Lower lobe of right lung (tissue), 2 donors: ENCODE results near the gene TMPRSS15. TPM values are rescaled to one million over a fixed set of nuclear protein-coding genes. Genes with fewer than 3 reads are reported as not detected.

ENCODE experiments used
- ATAC-seq, 2 donors: fragments of 200-7000 bp; cut with Tn5 transposase; one replicate each; pipeline ENCODE4 v1.9.1; 2020 to 2022; ENCODE audit warnings: mild to moderate bottlenecking in 2 of 2, moderate library complexity in 2 of 2
- DNase-seq: peaks from one replicate; pipeline ENCODE4 v3.0.0-alpha.2; 2020
- H3K27ac ChIP-seq: fragments of 200-600 bp; one replicate; pipeline ENCODE4 v1.8.0; 2022
- H3K27me3 ChIP-seq: fragments of 200-600 bp; one replicate; pipeline ENCODE4 v1.8.0; 2022; ENCODE audit warnings: low read depth
- H3K36me3 ChIP-seq: fragments of 200-600 bp; one replicate; pipeline ENCODE4 v1.8.0; 2022; ENCODE audit warnings: mild to moderate bottlenecking
- H3K4me1 ChIP-seq: fragments of 200-600 bp; one replicate; pipeline ENCODE4 v1.8.0; 2022
- H3K4me3 ChIP-seq: fragments of 200-600 bp; one replicate; pipeline ENCODE4 v1.8.0; 2022; ENCODE audit warnings: mild to moderate bottlenecking
- H3K9me3 ChIP-seq: fragments of 200-600 bp; one replicate; pipeline ENCODE4 v1.8.0; 2022
- CTCF ChIP-seq: fragments of 200-600 bp; IDR thresholded peaks from one replicate; pipeline ENCODE4 v1.8.0; 2022; ENCODE audit warnings: antibody characterized with exemption, mild to moderate bottlenecking
- intact Hi-C: fragments of 100-400 bp; cut with DNase I; formaldehyde crosslinking; loops from one replicate; pipeline ENCODE4 v1.11.0; 2022
- total RNA-seq: library from RNA; stranded (reverse); fragmentation: NEBNext Ultra II Directional; extraction: Animal tissue kit (Norgen Biotek cat#: 25700); gene quantifications from one replicate; pipeline ENCODE4 v1.2.1, GENCODE V29; 2021
- donor health status: DM: no; HTN: yes; CAD: no; lungs with severe emphysema.

The TMPRSS15 gene
- total RNA-seq, 1 donor from 2014 or later, result not detected

DNA sequence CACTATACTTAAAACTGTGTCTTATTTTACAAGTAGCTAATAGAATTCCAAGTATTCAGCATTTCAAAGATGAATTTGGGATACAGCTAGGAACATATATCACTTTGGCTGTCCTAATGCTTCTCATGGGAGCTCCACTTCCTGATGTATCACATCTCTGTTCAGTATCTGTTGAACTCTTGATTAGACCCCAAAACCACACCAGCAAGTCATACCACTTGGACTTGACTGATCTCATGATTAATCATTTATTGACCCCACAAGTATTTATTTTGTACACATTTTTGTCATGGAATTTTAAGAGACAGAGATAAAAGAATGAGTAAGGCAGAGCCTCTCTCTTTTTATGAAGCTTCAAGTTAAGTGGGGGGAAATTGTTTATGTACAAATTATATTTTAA, 30.0 kb downstream of the TMPRSS15 start:
- H3K4me1 ChIP-seq, result no peaks in the 10 kb centered on the region
- H3K4me3 ChIP-seq, result no peak overlapping the region
- TF ChIP-seq CTCF, result no peak
- H3K36me3 ChIP-seq, result no peaks in the 10 kb centered on the region
- H3K27me3 ChIP-seq, result no peaks in the 10 kb centered on the region
- intact Hi-C loops, result no loop called here
- no peak overlapping the region for H3K27ac ChIP-seq
- no peak for ATAC-seq
- no peaks in the 10 kb centered on the region for H3K9me3 ChIP-seq
- no peak for DNase-seq

- Histone ChIP-seq H3K27ac (no peak overlapping the region), H3K36me3 (no peaks in the 10 kb centered on the region), H3K4me1 (no peaks in the 10 kb centered on the region), H3K9me3 (no peaks in the 10 kb centered on the region), H3K27me3 (no peaks in the 10 kb centered on the region), H3K4me3 (no peak overlapping the region)
- no peak for ATAC-seq
- TF ChIP-seq CTCF, result no peak
- DNase-seq, result no peak
- intact Hi-C loops, result no loop called here
These were observed 33.3 kb downstream of the TMPRSS15 start for GRCh38 chr21:18370301-18370700.

GRCh38 chr21:18369115-18369514, 34.5 kb downstream of the TMPRSS15 start:
- no peak for DNase-seq
- intact Hi-C loops, result no loop called here
- no peak for TF ChIP-seq CTCF

DNA sequence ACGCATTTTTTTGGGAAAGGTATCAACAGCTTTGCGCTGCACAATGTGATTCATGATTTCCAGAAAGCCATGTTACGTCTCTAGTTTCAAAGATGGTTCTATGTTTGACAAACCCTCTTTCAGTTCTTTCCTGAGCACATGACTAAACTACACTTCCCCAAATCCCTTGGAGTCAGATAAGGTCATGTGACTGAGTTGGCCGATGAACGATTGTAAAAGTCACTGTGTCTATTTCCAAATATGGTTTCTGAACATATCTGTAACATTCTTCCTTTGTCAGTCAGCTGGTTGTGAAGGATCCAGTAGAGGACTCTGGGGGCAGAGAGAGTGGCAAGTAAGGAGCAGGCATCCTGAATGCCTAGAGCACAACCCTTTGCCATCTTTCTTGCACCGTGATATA, 35.4 kb downstream of the TMPRSS15 start:
- H3K4me3 ChIP-seq, result no peak overlapping the region
- H3K36me3 ChIP-seq, result no peaks in the 10 kb centered on the region

More at GRCh38 chr21:18369115-18369514, 34.5 kb downstream of the TMPRSS15 start:
- ATAC-seq, result no peak
- Histone ChIP-seq H3K4me1 (no peaks in the 10 kb centered on the region), H3K4me3 (no peak overlapping the region), H3K27me3 (no peaks in the 10 kb centered on the region), H3K36me3 (no peaks in the 10 kb centered on the region), H3K27ac (no peak overlapping the region), H3K9me3 (no peaks in the 10 kb centered on the region)

DNA sequence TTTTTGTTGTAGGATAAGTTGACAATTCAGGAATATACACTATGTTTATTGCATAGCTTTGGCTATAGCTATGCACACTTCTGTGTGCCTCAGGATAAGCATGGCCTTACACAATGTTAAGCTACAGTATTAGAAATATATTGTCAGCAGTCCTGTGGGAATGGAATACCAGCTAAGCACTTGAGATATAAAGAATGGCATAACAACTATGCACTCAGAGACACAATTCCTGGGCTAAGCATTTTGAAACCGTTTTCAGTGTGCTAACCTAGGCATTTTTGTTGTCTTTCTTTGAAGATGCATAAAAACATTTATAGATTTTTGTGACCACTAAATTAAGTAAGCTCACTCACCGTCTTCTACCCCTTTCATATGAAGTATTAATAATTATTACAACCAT, 46.8 kb downstream of the TMPRSS15 start:
- Histone ChIP-seq H3K27ac (no peak overlapping the region), H3K36me3 (no peaks in the 10 kb centered on the region), H3K4me1 (no peaks in the 10 kb centered on the region), H3K27me3 (no peaks in the 10 kb centered on the region), H3K9me3 (no peaks in the 10 kb centered on the region), H3K4me3 (no peak overlapping the region)
- DNase-seq, result no peak
- intact Hi-C loops, result no loop called here
- TF ChIP-seq CTCF, result no peak
- ATAC-seq, result no peak

More for the DNA sequence above, 35.4 kb downstream of the TMPRSS15 start:
- intact Hi-C loops, result no loop called here
- Histone ChIP-seq H3K9me3 (no peaks in the 10 kb centered on the region), H3K27me3 (no peaks in the 10 kb centered on the region), H3K27ac (no peak overlapping the region), H3K4me1 (no peaks in the 10 kb centered on the region)
- DNase-seq, result no peak
- no peak for ATAC-seq
- TF ChIP-seq CTCF, result no peak

GRCh38 chr21:18354947-18355346, 48.6 kb downstream of the TMPRSS15 start:
- H3K9me3 ChIP-seq, result no peaks in the 10 kb centered on the region
- intact Hi-C loops, result no loop called here
- H3K27me3 ChIP-seq, result no peaks in the 10 kb centered on the region
- no peak for DNase-seq
- no peaks in the 10 kb centered on the region for H3K36me3 ChIP-seq
- no peak overlapping the region for H3K4me3 ChIP-seq
- no peak overlapping the region for H3K27ac ChIP-seq
- no peaks in the 10 kb centered on the region for H3K4me1 ChIP-seq
- no peak for ATAC-seq
- no peak for TF ChIP-seq CTCF
